OCI-LY1 (cell line): ENCODE results near the gene PTGS1.

Source experiments
- EZH2 ChIP-seq: fragments of 200-600 bp; sonication (generic), shearing (Covaris generic); IDR thresholded peaks from 2 replicates; pipeline ENCODE4 v1.8.0; 2017; ENCODE audit warnings: borderline replicate concordance, mixed run types, mild to moderate bottlenecking, antibody characterized with exemption, low read length, moderate library complexity, mixed read lengths
- TF ChIP-seq, protein P1 (sequence below): fragments of 200-600 bp; sonication (generic), shearing (Covaris generic); IDR thresholded peaks from 2 replicates; pipeline ENCODE4 v1.5.1; 2017; ENCODE audit warnings: mild to moderate bottlenecking, antibody characterized with exemption, low read length, moderate library complexity, mixed read lengths

DNA sequence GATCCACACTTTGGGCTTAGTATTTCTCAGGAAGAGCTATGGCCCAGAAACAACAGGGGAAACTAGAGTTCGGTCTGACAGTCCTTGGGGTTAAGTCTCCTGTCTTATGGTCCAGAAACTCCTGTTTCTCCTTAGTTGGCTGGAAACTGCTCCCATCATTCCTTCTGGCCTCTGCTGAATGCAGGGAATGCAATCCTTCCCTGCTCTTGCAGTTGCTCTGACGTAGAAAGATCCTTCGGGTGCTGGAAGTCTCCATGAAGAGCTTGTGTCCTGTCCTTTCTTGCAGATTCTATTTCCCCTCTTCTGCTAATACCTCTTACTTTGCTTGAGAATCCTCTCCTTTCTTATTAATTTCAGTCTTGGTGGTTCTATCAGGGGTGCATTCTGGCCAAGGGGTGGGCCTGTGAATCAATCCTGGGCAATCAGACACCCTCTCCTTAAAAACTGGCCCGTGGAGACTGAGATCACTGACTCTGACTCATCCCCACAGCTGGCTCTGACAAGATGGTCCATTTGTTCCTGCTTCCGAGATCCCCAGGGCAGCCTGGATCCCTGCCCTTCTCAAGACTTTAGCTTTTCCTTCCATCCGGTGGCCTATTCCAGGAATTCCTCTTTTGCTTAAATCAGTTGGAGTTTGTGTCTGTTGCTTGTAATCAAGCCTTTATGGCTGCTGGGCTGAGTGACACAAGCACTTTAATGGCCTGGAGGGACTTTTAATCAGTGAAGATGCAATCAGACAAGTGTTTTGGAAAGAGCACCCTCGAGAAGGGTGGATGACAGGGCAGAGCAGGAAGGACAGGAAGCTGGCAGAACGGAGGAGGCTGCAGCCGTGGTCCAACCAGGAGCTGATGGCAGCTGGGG is 23.7 kb downstream of the PTGS1 start:
- TF ChIP-seq, protein P1, sequence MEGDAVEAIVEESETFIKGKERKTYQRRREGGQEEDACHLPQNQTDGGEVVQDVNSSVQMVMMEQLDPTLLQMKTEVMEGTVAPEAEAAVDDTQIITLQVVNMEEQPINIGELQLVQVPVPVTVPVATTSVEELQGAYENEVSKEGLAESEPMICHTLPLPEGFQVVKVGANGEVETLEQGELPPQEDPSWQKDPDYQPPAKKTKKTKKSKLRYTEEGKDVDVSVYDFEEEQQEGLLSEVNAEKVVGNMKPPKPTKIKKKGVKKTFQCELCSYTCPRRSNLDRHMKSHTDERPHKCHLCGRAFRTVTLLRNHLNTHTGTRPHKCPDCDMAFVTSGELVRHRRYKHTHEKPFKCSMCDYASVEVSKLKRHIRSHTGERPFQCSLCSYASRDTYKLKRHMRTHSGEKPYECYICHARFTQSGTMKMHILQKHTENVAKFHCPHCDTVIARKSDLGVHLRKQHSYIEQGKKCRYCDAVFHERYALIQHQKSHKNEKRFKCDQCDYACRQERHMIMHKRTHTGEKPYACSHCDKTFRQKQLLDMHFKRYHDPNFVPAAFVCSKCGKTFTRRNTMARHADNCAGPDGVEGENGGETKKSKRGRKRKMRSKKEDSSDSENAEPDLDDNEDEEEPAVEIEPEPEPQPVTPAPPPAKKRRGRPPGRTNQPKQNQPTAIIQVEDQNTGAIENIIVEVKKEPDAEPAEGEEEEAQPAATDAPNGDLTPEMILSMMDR: no peak
- no peak for TF ChIP-seq EZH2
